MCF 10A (cell line): Measurements from ENCODE around the gene PHKB. TPM values are rescaled to one million over a fixed set of nuclear protein-coding genes. Genes with fewer than 3 reads are reported as not detected.
"Not testable (repeated sequence)": the region's sequence is repeated elsewhere in the genome, so short reads cannot be mapped to it uniquely, and the experiment has no call there.

ENCODE experiments used
- BruUV-seq: library from RNA; stranded (reverse); fragments of 400-500 nt; replicated peaks from 2 replicates; lab custom pipeline; 2021; lab: Mats Ljungman, UMichigan
- CTCF ChIA-PET: fragments of 300-600 bp; sonication (Branson Sonifier 250); formaldehyde crosslinking; extraction: SDS; loops from one replicate; lab custom pipeline; 2021; ENCODE audit warnings: antibody characterized with exemption, inconsistent platforms; lab: Yijun Ruan, JAX
- POLR2A ChIA-PET: fragments of 300-600, 350-650 bp; sonication (Branson Sonifier 250); formaldehyde crosslinking; extraction: SDS; loops from one replicate; lab custom pipeline; 2020; ENCODE audit warnings: antibody characterized with exemption, inconsistent platforms; lab: Yijun Ruan, JAX
- DNase-seq: peaks from one replicate; pipeline ENCODE4 v3.0.0-alpha.2; 2018; ENCODE audit not compliant: unreplicated experiment
- H3K27ac Mint-ChIP-seq: one replicate; pipeline ENCODE4 v1.8.0; 2022; ENCODE audit warnings: mild to moderate bottlenecking, low read depth, mixed read lengths; ENCODE audit not compliant: unreplicated experiment
- H3K27me3 Mint-ChIP-seq: one replicate; pipeline ENCODE4 v1.8.0; 2022; ENCODE audit warnings: mixed read lengths; ENCODE audit not compliant: insufficient read depth, unreplicated experiment
- H3K36me3 Mint-ChIP-seq: one replicate; pipeline ENCODE4 v1.8.0; 2022; ENCODE audit warnings: mild to moderate bottlenecking, moderate library complexity, mixed read lengths; ENCODE audit not compliant: insufficient read depth, unreplicated experiment
- H3K4me1 Mint-ChIP-seq: one replicate; pipeline ENCODE4 v1.8.0; 2022; ENCODE audit warnings: mixed read lengths; ENCODE audit not compliant: insufficient read depth, unreplicated experiment
- H3K4me3 Mint-ChIP-seq: one replicate; pipeline ENCODE4 v1.8.0; 2022; ENCODE audit warnings: mild to moderate bottlenecking, moderate library complexity, mixed read lengths; ENCODE audit not compliant: unreplicated experiment
- H3K9me3 Mint-ChIP-seq: one replicate; pipeline ENCODE4 v1.8.0; 2022; ENCODE audit warnings: mixed read lengths; ENCODE audit not compliant: unreplicated experiment
- CTCF ChIP-seq: fragments of 200-600 bp; IDR thresholded peaks from one replicate; pipeline ENCODE4 v1.8.0; 2022; ENCODE audit warnings: antibody characterized with exemption, mild to moderate bottlenecking; ENCODE audit not compliant: unreplicated experiment
- intact Hi-C: fragments of 100-400 bp; cut with micrococcal nuclease; formaldehyde crosslinking; loops from 2 replicates; pipeline ENCODE4 v1.14.1; 2022
- total RNA-seq: library from RNA; stranded (reverse); gene quantifications from 2 replicates; pipeline ENCODE4 v1.2.3, GENCODE V29; 2022

PHKB gene
- total RNA-seq, 1 experiment from 2014 or later: 62.2 TPM

GRCh38 chr16:47672475-47672874, 211.3 kb downstream of the PHKB start:
- CTCF ChIA-PET: interaction anchor here (1.3 kb wide), 1 partner anchor 27 kb away, joined by 3 read pairs; no protein-coding TSS in a partner anchor
- Mint-ChIP-seq H3K9me3 (no peaks in the 10 kb centered on the region), H3K27me3 (no peaks in the 10 kb centered on the region), H3K27ac (no peak overlapping the region), H3K4me1 (no peaks in the 10 kb centered on the region), H3K36me3 (peaks cover 13% of the 10 kb centered on the region), H3K4me3 (no peak overlapping the region)
- DNase-seq: no peak
- intact Hi-C loops: no loop called here
- POLR2A ChIA-PET: no interaction called here
- no TSS peak for BruUV-seq
- TF ChIP-seq CTCF: no peak

GRCh38 chr16:47676635-47677177, 215.6 kb downstream of the PHKB start:
- no peak for DNase-seq
- Mint-ChIP-seq H3K27ac (no peak overlapping the region), H3K4me1 (no peaks in the 10 kb centered on the region), H3K9me3 (peaks cover 7% of the 10 kb centered on the region), H3K27me3 (no peaks in the 10 kb centered on the region), H3K4me3 (no peak overlapping the region), H3K36me3 (peaks cover 7% of the 10 kb centered on the region)
- intact Hi-C loops: no loop called here
- BruUV-seq: no TSS peak
- POLR2A ChIA-PET: no interaction called here
- CTCF ChIA-PET: interaction anchor here (0.6 kb wide), 1 partner anchor 479 kb away, joined by 3 read pairs; no protein-coding TSS in a partner anchor
- TF ChIP-seq CTCF: no peak

GRCh38 chr16:47681571-47681970, 220.4 kb downstream of the PHKB start:
- DNase-seq, H3K4me3 Mint-ChIP-seq, H3K27ac Mint-ChIP-seq, H3K4me1 Mint-ChIP-seq, CTCF ChIA-PET, BruUV-seq, H3K36me3 Mint-ChIP-seq, H3K27me3 Mint-ChIP-seq, intact Hi-C loops: not testable (repeated sequence)
- H3K9me3 Mint-ChIP-seq: peaks cover 15% of the 10 kb centered on the region
- POLR2A ChIA-PET: interaction anchor here (0.6 kb wide), 1 partner anchor 95 kb away, joined by 3 read pairs; no protein-coding TSS in a partner anchor

GRCh38 chr16:47687694-47688093, 226.6 kb downstream of the PHKB start:
- BruUV-seq: no TSS peak
- H3K4me3 Mint-ChIP-seq: no peak overlapping the region
- peaks cover 39% of the 10 kb centered on the region for H3K36me3 Mint-ChIP-seq

More at GRCh38 chr16:47687694-47688093, 226.6 kb downstream of the PHKB start:
- H3K27me3 Mint-ChIP-seq: no peaks in the 10 kb centered on the region
- H3K9me3 Mint-ChIP-seq: peaks cover under 1% of the 10 kb centered on the region
- no peak for DNase-seq
- no peaks in the 10 kb centered on the region for H3K4me1 Mint-ChIP-seq
- H3K27ac Mint-ChIP-seq: no peak overlapping the region
- ChIA-PET CTCF (interaction anchor here (0.6 kb wide), 1 partner anchor 469 kb away, joined by 3 read pairs; no protein-coding TSS in a partner anchor), POLR2A (no interaction called here)
- TF ChIP-seq CTCF: no peak
- intact Hi-C loops: no loop called here
